HEK293 (cell line): Measurements from ENCODE around the gene TPGS2.

ENCODE experiments used
- CTCF ChIA-PET: fragments of 350-600 bp; formaldehyde crosslinking; extraction: SDS; loops from one replicate; lab custom pipeline; 2021; ENCODE audit warnings: antibody characterized with exemption; lab: Yijun Ruan, JAX
- POLR2A ChIA-PET: fragments of 300-600 bp; formaldehyde crosslinking; extraction: SDS; loops from one replicate; lab custom pipeline; 2020; ENCODE audit warnings: antibody characterized with exemption, inconsistent platforms; lab: Yijun Ruan, JAX
- H3K27ac ChIP-seq: fragments of 200-500 bp; sonication (Bioruptor generic); 2 replicates; pipeline ENCODE4 v1.5.1; 2014; ENCODE audit warnings: low read depth, low read length, control low read depth, inconsistent platforms; ENCODE audit errors: extremely low read depth
- H3K36me3 ChIP-seq, 2 experiments: fragments of 200-500 bp in 1 of 2; sonication (Bioruptor generic) in 1 of 2; 1 replicate in 1 of 2; 2 replicates in 1 of 2; pipeline ENCODE4 v1.5.1; 2014 to 2017; ENCODE audit warnings: inconsistent platforms in 2 of 2, low read length in 2 of 2; ENCODE audit not compliant: control insufficient read depth in 2 of 2, insufficient read depth in 1 of 2
- H3K4me1 ChIP-seq: fragments of 200-500 bp; sonication (Bioruptor generic); 2 replicates; pipeline ENCODE4 v1.5.1; 2014; ENCODE audit warnings: mild to moderate bottlenecking, low read length, inconsistent platforms; ENCODE audit not compliant: control insufficient read depth, insufficient read depth
- H3K4me3 ChIP-seq: 2 replicates; pipeline ENCODE4 v1.5.1; 2011; ENCODE audit warnings: low read depth, mild to moderate bottlenecking, control low read depth, low read length, moderate library complexity
- H3K9me3 ChIP-seq: fragments of 200-500 bp; sonication (Bioruptor generic); 2 replicates; pipeline ENCODE4 v1.5.1; 2014; ENCODE audit warnings: low read depth, low read length, inconsistent platforms; ENCODE audit not compliant: control insufficient read depth, insufficient read depth
- FEZF1 ChIP-seq: fragments of 450-650 bp; formaldehyde crosslinking; IDR thresholded peaks from 2 replicates; pipeline ENCODE4 v1.5.1; 2016; ENCODE audit warnings: missing biosample characterization, missing genetic modification characterization
- GFI1B ChIP-seq: fragments of 450-650 bp; formaldehyde crosslinking; IDR thresholded peaks from 2 replicates; pipeline ENCODE4 v1.5.1; 2016; ENCODE audit warnings: missing biosample characterization, missing genetic modification characterization
- GLI2 ChIP-seq: fragments of 450-650 bp; formaldehyde crosslinking; IDR thresholded peaks from 2 replicates; pipeline ENCODE4; 2017; ENCODE audit warnings: missing biosample characterization, missing genetic modification characterization, low read depth, borderline replicate concordance
- PRDM10 ChIP-seq: fragments of 450-650 bp; formaldehyde crosslinking; IDR thresholded peaks from 2 replicates; pipeline ENCODE4 v1.5.1; 2016; ENCODE audit warnings: missing biosample characterization, missing genetic modification characterization
- RBAK ChIP-seq: fragments of 450-650 bp; formaldehyde crosslinking; IDR thresholded peaks from 2 replicates; pipeline ENCODE4 v1.5.1; 2016; ENCODE audit warnings: missing biosample characterization, missing genetic modification characterization
- SP3 ChIP-seq: fragments of 450-650 bp; formaldehyde crosslinking; IDR thresholded peaks from 2 replicates; pipeline ENCODE4 v1.5.1; 2016; ENCODE audit warnings: missing biosample characterization, missing genetic modification characterization
- ZFP37 ChIP-seq: fragments of 450-650 bp; formaldehyde crosslinking; IDR thresholded peaks from 2 replicates; pipeline ENCODE4 v1.5.1; 2016; ENCODE audit warnings: missing biosample characterization, missing genetic modification characterization
- ZNF114 ChIP-seq: fragments of 450-650 bp; formaldehyde crosslinking; IDR thresholded peaks from 2 replicates; pipeline ENCODE4 v1.5.0; 2017; ENCODE audit warnings: missing biosample characterization, missing genetic modification characterization
- ZNF16 ChIP-seq: fragments of 450-650 bp; formaldehyde crosslinking; IDR thresholded peaks from 2 replicates; pipeline ENCODE4 v1.5.1; 2016; ENCODE audit warnings: low read depth, missing biosample characterization, missing genetic modification characterization
- ZNF266 ChIP-seq: fragments of 450-650 bp; formaldehyde crosslinking; IDR thresholded peaks from 2 replicates; pipeline ENCODE4 v1.5.1; 2016; ENCODE audit warnings: missing biosample characterization, missing genetic modification characterization, low read depth
- ZNF394 ChIP-seq: fragments of 450-650 bp; formaldehyde crosslinking; IDR thresholded peaks from 2 replicates; pipeline ENCODE4 v1.5.1; 2016; ENCODE audit warnings: missing biosample characterization, missing genetic modification characterization, mild to moderate bottlenecking, moderate library complexity, borderline replicate concordance
- ZNF433 ChIP-seq: fragments of 450-650 bp; formaldehyde crosslinking; IDR thresholded peaks from 2 replicates; pipeline ENCODE4 v1.5.1; 2016; ENCODE audit warnings: missing biosample characterization, missing genetic modification characterization, low read depth
- ZNF449 ChIP-seq: fragments of 450-650 bp; formaldehyde crosslinking; IDR thresholded peaks from 2 replicates; pipeline ENCODE4 v1.5.1; 2017; ENCODE audit warnings: missing biosample characterization, mild to moderate bottlenecking, missing genetic modification characterization, moderate library complexity
- ZNF473 ChIP-seq: fragments of 450-650 bp; formaldehyde crosslinking; IDR thresholded peaks from 2 replicates; pipeline ENCODE4 v1.5.1; 2017; ENCODE audit warnings: missing biosample characterization, missing genetic modification characterization
- ZNF561 ChIP-seq: fragments of 450-650 bp; IDR thresholded peaks from 2 replicates; pipeline ENCODE4 v1.5.1; 2018; ENCODE audit warnings: missing biosample characterization, missing genetic modification characterization, borderline replicate concordance
- ZNF623 ChIP-seq: fragments of 450-650 bp; formaldehyde crosslinking; IDR thresholded peaks from 2 replicates; pipeline ENCODE4 v1.5.1; 2016; ENCODE audit warnings: missing biosample characterization, missing genetic modification characterization
- ZNF837 ChIP-seq: fragments of 450-650 bp; formaldehyde crosslinking; IDR thresholded peaks from 2 replicates; pipeline ENCODE4 v1.5.1; 2016; ENCODE audit warnings: missing biosample characterization, missing genetic modification characterization
- TF ChIP-seq, protein P1 (sequence below): fragments of 450-650 bp; formaldehyde crosslinking; IDR thresholded peaks from 2 replicates; pipeline ENCODE4 v1.5.1; 2017; ENCODE audit warnings: missing biosample characterization, missing genetic modification characterization

Gene TPGS2

DNA sequence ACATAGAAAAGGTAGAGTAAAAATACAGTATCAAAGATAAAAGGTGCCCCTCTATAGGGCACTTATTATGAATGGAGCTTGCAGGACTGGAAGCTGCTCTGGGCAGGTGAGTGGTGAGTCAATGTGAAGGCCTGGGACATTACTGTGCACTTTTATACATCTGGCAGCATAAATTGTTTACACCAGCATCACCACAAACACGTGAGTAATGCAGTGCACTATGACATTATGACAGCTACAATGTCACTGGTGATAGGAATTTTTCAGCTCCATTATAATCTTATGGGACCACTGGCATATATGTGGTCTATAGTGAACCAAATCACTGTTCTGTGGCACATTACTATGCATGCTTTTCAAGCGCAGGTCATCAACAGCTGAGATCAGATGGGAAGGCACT lies 48.1 kb downstream of the TPGS2 start:
- ChIA-PET POLR2A (no interaction called here), CTCF (interaction anchor here (0.7 to 1.7 kb wide), 5 partner anchors 12 to 30 kb away, joined by 3 to 4 read pairs (median 4); no protein-coding TSS in a partner anchor)
- Histone ChIP-seq H3K27ac (no peak overlapping the region), H3K4me3 (no peak overlapping the region), H3K9me3 (no peaks in the 10 kb centered on the region), H3K36me3 (peaks cover 0 to 44% of the 10 kb centered on the region in 2 experiments; a peak in 1 of 3 replicates), H3K4me1 (no peaks in the 10 kb centered on the region)
- TF ChIP-seq ZNF473 (tag by site-specific recombination), result no peak

DNA sequence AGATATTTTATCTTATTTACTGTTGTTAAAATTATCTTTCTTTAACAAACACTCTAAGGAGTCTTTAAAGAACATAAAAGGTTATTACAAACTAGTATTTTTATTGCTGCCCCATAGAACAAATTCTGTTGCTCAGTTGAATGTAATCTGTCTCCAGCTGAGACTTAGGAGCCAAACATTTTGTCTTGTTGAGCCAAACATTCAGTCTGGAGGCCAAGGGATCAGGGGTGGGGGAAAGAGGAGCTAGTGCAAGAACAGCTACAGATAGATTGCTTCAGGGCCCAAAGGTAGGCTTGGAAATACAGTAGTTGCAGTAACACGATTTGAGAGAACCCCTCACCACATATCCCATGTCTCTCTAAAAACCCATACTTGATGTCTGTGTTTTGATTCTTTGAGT lies 51.2 kb downstream of the TPGS2 start:
- Histone ChIP-seq H3K9me3 (no peaks in the 10 kb centered on the region), H3K36me3 (peaks cover 0 to 37% of the 10 kb centered on the region in 2 experiments; a peak in 1 of 3 replicates), H3K27ac (no peak overlapping the region), H3K4me1 (no peaks in the 10 kb centered on the region), H3K4me3 (no peak overlapping the region)
- ChIA-PET CTCF (no interaction called here), POLR2A (interaction anchor here (0.6 to 1.3 kb wide), 2 partner anchors 51 to 752 kb away, joined by 3 read pairs; partner anchors contain the start of genes KIAA1328 and TPGS2)
- no peak for TF ChIP-seq ZNF433 (tag by site-specific recombination)

DNA sequence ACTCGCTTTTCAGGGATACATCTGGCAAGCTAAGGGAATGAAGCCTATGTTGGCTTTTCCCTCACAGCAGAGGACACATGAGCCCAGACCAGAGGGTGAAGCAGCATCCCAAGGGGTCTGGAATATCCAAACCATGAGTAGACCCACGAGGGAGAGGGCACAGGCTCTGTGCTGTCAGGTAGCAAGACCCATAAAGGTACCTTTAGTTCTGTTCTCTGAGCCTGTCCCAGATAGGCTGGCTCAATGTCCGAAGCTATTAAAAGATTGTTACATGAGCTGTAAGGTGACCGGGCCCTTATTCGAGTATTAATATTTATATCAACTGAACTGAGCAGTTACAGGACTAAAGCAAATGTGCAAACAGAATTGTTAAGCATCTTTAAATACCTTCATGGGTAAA lies 52.2 kb downstream of the TPGS2 start:
- Histone ChIP-seq H3K4me1 (no peaks in the 10 kb centered on the region), H3K4me3 (no peak overlapping the region), H3K9me3 (no peaks in the 10 kb centered on the region), H3K36me3 (peaks cover 0 to 29% of the 10 kb centered on the region in 2 experiments; a peak in 1 of 3 replicates), H3K27ac (no peak overlapping the region)
- no peak for TF ChIP-seq ZNF114 (tag by site-specific recombination)
- TF ChIP-seq ZNF266 (tag by site-specific recombination), result no peak
- no peak for TF ChIP-seq ZNF16 (tag by site-specific recombination)
- no peak for TF ChIP-seq SP3 (tag by site-specific recombination)
- TF ChIP-seq, protein P1, sequence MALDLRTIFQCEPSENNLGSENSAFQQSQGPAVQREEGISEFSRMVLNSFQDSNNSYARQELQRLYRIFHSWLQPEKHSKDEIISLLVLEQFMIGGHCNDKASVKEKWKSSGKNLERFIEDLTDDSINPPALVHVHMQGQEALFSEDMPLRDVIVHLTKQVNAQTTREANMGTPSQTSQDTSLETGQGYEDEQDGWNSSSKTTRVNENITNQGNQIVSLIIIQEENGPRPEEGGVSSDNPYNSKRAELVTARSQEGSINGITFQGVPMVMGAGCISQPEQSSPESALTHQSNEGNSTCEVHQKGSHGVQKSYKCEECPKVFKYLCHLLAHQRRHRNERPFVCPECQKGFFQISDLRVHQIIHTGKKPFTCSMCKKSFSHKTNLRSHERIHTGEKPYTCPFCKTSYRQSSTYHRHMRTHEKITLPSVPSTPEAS (tag by site-specific recombination), result no peak
- no peak for TF ChIP-seq ZNF449 (tag by site-specific recombination)
- no peak for TF ChIP-seq RBAK (tag by site-specific recombination)
- TF ChIP-seq GFI1B (tag by site-specific recombination), result no peak
- ChIA-PET POLR2A (no interaction called here), CTCF (interaction anchor here (0.6 to 1.0 kb wide), 3 partner anchors 19 to 895 kb away, joined by 3 read pairs; no protein-coding TSS in a partner anchor)

- ChIA-PET POLR2A (no interaction called here), CTCF (no interaction called here)
- no peak overlapping the region for H3K27ac ChIP-seq
- H3K9me3 ChIP-seq, result no peaks in the 10 kb centered on the region
- no peak overlapping the region for H3K4me3 ChIP-seq
- no peak for TF ChIP-seq FEZF1 (tag by site-specific recombination)
- TF ChIP-seq ZFP37 (tag by site-specific recombination), result no peak
- no peak for TF ChIP-seq ZNF114 (tag by site-specific recombination)
- no peak for TF ChIP-seq PRDM10 (tag by site-specific recombination)
- TF ChIP-seq ZNF394 (tag by site-specific recombination), result no peak
- no peak for TF ChIP-seq ZNF837 (tag by site-specific recombination)
- TF ChIP-seq ZNF561, result no peak
- no peak for TF ChIP-seq GLI2
- no peak for TF ChIP-seq ZNF623
- no peaks in the 10 kb centered on the region for H3K4me1 ChIP-seq
- peaks cover 0 to 20% of the 10 kb centered on the region in 2 experiments; a peak in 1 of 3 replicates for H3K36me3 ChIP-seq
Observed at GRCh38 chr18:36775396-36775795, 53.4 kb downstream of the TPGS2 start.
